Upper lobe of left lung (tissue), 4 donors: ENCODE results near the gene MYH9.
"Not testable (repeated sequence)": the region's sequence is repeated elsewhere in the genome, so short reads cannot be mapped to it uniquely, and the experiment has no call there.

Experiments
- POLR2A ChIP-seq, 4 donors: fragments of 450-650 bp; IDR thresholded peaks; one replicate each; pipeline ENCODE4 v1.5.1; 2016 to 2017; ENCODE audit warnings: antibody characterized with exemption in 4 of 4, mild to moderate bottlenecking in 2 of 4
- POLR2AphosphoS5 ChIP-seq, 2 donors: sonication (generic); formaldehyde crosslinking; IDR thresholded peaks; one replicate each; pipeline ENCODE4 v1.5.1; 2017; ENCODE audit warnings: antibody characterized with exemption in 2 of 2
- TF ChIP-seq, protein P1 (sequence below), 6 experiments: fragments of 450-650 bp in 4 of 6; fragments of 200-600 bp in 2 of 6; sonication (generic) in 2 of 6; IDR thresholded peaks; one replicate each; pipeline ENCODE4 v1.5.1; 2016 to 2019; ENCODE audit warnings: antibody characterized with exemption in 6 of 6

DNA sequence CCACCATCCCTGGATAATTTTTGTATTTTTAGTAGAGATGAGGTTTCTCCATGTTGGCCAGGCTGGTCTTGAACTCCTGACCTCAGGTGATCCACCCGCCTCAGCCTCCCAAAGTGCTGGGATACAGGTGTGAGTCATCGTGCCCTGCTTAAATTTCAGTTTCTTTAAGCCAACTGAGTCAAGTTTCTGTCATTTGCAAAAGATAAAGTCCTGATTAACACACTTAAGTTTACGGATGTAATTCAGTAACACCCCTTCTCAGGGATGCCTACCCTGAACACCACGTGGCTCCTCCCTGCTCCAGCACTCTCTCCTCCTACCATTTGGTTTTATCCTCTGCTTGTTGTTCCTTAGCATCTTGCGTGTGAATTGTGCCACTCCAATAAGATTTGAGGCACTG lies 36.7 kb upstream of the MYH9 start:
- TF ChIP-seq, protein P1, sequence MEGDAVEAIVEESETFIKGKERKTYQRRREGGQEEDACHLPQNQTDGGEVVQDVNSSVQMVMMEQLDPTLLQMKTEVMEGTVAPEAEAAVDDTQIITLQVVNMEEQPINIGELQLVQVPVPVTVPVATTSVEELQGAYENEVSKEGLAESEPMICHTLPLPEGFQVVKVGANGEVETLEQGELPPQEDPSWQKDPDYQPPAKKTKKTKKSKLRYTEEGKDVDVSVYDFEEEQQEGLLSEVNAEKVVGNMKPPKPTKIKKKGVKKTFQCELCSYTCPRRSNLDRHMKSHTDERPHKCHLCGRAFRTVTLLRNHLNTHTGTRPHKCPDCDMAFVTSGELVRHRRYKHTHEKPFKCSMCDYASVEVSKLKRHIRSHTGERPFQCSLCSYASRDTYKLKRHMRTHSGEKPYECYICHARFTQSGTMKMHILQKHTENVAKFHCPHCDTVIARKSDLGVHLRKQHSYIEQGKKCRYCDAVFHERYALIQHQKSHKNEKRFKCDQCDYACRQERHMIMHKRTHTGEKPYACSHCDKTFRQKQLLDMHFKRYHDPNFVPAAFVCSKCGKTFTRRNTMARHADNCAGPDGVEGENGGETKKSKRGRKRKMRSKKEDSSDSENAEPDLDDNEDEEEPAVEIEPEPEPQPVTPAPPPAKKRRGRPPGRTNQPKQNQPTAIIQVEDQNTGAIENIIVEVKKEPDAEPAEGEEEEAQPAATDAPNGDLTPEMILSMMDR (IDR thresholded peaks at IDR 0.05), result not testable (repeated sequence)
- TF ChIP-seq POLR2AphosphoS5, POLR2A (IDR thresholded peaks at IDR 0.05): not testable (repeated sequence)
